Ascending aorta (tissue), 2 donors: Measurements from ENCODE around the gene RASD2. TPM values are rescaled to one million over a fixed set of nuclear protein-coding genes. Genes with fewer than 3 reads are reported as not detected.

ENCODE experiments used
- DNase-seq, 2 donors: peaks; one replicate each; pipeline ENCODE4 v3.0.0-alpha.2; 2019; ENCODE audit warnings: low spot score in 2 of 2
- H3K27ac ChIP-seq, 2 donors: fragments of 200-600 bp; sonication (generic); one replicate each; pipeline ENCODE4 v1.5.1; 2016 to 2017; ENCODE audit warnings: mild to moderate bottlenecking in 1 of 2
- H3K27me3 ChIP-seq: fragments of 200-600 bp; sonication (generic); one replicate; pipeline ENCODE4 v1.5.1; 2017
- H3K36me3 ChIP-seq, 2 donors: fragments of 200-600 bp; sonication (generic); one replicate each; pipeline ENCODE4 v1.5.1; 2016
- H3K4me1 ChIP-seq, 2 donors: fragments of 200-600 bp; sonication (generic); one replicate each; pipeline ENCODE4 v1.5.1; 2016 to 2017; ENCODE audit warnings: mild to moderate bottlenecking in 1 of 2
- H3K4me3 ChIP-seq, 2 donors: fragments of 200-600 bp; sonication (generic); one replicate each; pipeline ENCODE4 v1.5.1; 2016 to 2017; ENCODE audit warnings: mild to moderate bottlenecking in 1 of 2
- H3K9me3 ChIP-seq, 2 donors: fragments of 200-600 bp; sonication (generic); one replicate each; pipeline ENCODE4 v1.5.1; 2016
- intact Hi-C: fragments of 100-400 bp; cut with DNase I; formaldehyde crosslinking; loops from one replicate; pipeline ENCODE4 v1.15.1; 2023
- total RNA-seq: library from RNA; depleted of rRNA; stranded (reverse); fragments of >200 nt; gene quantifications from one replicate; pipeline ENCODE4 v1.1.0, GENCODE V29; 2016
- TF ChIP-seq, protein P1 (sequence below), 3 experiments: fragments of 200-600 bp in 2 of 3; fragments of 450-650 bp in 1 of 3; sonication (generic) in 2 of 3; IDR thresholded peaks; one replicate each; pipeline ENCODE4 v1.5.1; 2016 to 2019; ENCODE audit warnings: antibody characterized with exemption in 3 of 3, mild to moderate bottlenecking in 1 of 3, moderate library complexity in 1 of 3

The RASD2 gene
- total RNA-seq, 1 donor from 2014 or later: 6.6 TPM

DNA sequence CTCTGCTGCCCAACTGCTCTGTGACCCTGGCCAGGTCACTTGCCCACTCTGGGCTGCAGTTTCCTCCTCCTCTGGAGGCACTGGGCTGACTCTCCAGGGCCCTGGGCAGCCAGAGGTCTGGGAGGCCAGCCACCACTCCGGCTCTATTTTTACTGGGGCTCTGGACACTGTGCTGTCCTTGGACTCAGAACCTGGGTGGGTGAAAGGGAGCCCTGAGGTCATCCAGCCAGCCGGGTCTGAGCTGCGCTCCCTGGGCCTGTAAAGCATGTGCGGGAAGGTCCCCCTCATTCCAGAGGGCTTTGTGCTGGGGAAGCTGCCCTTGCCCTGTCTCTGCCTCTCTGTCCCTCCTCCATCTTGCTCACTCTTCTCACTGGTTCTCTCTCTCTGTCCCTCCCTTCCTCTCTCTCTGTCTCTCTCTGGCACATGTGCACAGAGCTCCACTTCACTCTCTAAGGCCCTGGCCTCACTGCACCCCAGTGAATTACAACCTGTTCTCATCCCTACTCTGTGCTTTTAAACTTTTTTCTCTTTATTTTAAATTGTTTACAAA, 51.9 kb downstream of the RASD2 start:
- DNase-seq: no peak
- Histone ChIP-seq H3K9me3 (no peaks in the 10 kb centered on the region), H3K36me3 (no peaks in the 10 kb centered on the region), H3K27me3 (no peaks in the 10 kb centered on the region), H3K4me3 (no peak overlapping the region), H3K27ac (no peak overlapping the region), H3K4me1 (no peaks in the 10 kb centered on the region)
- intact Hi-C loops: no loop called here
- TF ChIP-seq, protein P1, sequence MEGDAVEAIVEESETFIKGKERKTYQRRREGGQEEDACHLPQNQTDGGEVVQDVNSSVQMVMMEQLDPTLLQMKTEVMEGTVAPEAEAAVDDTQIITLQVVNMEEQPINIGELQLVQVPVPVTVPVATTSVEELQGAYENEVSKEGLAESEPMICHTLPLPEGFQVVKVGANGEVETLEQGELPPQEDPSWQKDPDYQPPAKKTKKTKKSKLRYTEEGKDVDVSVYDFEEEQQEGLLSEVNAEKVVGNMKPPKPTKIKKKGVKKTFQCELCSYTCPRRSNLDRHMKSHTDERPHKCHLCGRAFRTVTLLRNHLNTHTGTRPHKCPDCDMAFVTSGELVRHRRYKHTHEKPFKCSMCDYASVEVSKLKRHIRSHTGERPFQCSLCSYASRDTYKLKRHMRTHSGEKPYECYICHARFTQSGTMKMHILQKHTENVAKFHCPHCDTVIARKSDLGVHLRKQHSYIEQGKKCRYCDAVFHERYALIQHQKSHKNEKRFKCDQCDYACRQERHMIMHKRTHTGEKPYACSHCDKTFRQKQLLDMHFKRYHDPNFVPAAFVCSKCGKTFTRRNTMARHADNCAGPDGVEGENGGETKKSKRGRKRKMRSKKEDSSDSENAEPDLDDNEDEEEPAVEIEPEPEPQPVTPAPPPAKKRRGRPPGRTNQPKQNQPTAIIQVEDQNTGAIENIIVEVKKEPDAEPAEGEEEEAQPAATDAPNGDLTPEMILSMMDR (IDR thresholded peaks at IDR 0.05): no peak

DNA sequence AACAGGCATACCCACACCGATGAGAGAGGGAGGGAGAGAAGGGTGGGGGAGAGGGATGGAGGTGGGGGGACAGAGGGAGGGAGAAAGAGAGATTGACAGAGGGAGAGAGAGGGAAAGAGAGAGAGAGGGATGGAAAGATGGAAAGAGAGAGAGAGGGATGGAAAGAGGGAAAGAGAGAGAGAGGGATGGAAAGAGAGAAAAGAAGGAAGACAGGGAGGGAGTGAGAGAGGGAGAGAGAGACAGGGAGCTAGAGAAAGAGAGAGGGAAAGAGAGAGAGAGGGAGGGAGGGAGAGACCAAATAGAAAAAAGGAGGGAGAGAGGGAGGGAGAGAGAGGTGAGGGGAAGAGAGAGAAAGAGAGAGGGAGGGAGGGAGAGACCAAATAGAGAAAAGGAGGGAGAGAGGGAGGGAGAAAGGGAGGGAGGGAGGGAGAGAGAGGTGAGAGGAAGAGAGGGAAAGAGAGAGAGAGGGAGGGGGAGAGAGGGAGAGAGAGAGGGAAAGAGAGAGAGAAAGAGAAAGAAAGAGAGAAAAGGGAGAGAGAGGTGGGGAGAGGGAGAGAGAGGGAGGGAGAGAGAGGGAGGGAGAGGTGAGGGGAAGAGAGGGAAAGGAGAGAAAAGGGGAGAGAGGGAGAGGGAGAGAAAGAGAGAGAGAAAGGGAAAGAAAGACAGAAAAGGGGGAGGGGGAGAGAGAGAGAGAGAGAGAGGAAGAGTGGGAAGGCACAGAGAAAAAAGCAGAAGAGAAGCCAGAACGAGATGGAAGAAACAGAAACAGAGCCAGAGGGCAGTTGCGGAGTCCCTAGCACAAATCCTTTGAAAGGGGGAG, 52.6 kb downstream of the RASD2 start:
- H3K9me3 ChIP-seq: no peaks in the 10 kb centered on the region
- intact Hi-C loops: no loop called here
- no peaks in the 10 kb centered on the region for H3K4me1 ChIP-seq
- H3K4me3 ChIP-seq: no peak overlapping the region
- no peak overlapping the region for H3K27ac ChIP-seq
- no peak for DNase-seq
- no peaks in the 10 kb centered on the region for H3K27me3 ChIP-seq
- H3K36me3 ChIP-seq: no peaks in the 10 kb centered on the region
- TF ChIP-seq, protein P1 (IDR thresholded peaks at IDR 0.05): no peak

DNA sequence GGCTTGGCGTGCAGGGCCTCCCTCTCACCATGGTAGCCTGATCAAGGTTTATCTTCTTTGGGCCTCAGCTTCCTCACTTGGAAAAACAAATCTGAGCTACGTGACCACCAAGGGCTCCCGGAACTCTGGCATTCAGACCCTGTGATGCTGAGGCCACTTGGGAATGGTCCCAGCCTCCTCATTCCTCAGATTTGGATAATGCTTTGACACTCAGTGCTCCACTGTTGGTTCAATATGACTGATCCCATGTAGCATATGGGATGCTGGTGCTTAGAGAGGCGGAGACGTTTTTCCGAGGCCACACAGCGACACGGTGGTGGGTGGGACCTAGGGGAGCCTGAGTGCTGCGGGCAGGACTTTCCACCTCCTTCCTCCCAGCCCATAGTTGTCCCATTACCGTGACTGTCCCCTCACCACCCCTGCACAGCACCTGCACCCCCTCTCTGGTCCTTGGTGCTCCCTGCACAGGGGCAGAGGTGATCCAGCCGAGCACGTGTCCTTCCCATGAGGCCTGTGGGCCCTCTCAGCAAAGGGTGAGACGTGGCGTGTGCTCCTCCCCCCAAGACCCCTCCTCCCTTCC, 53.4 kb downstream of the RASD2 start:
- no peak overlapping the region for H3K27ac ChIP-seq

DNA sequence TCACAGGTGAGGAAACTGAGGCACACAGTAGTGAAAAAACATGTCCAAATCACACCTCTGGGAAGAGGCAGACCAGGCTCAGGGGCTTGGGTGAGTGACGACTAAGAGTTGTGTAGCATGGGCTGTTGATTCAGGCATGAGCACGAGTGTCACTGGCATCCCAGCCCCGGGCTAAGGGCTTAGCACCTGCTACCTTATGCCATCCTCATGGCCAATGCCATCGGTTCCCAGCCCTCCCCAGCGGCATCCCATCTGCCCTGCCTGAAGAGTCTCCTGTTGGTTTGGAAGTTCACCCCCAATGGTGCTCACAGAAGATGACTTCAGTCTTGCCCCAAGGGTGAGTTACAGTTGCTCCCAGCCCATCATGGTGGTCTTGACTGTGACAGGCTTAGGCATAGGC, 54.1 kb downstream of the RASD2 start:
- H3K27ac ChIP-seq: no peak overlapping the region
- H3K4me3 ChIP-seq: no peak overlapping the region
- no peak for DNase-seq
- H3K4me1 ChIP-seq: no peaks in the 10 kb centered on the region
- intact Hi-C loops: no loop called here
- no peaks in the 10 kb centered on the region for H3K9me3 ChIP-seq
- TF ChIP-seq, protein P1 (IDR thresholded peaks at IDR 0.05): no peak
- no peaks in the 10 kb centered on the region for H3K36me3 ChIP-seq
- no peaks in the 10 kb centered on the region for H3K27me3 ChIP-seq

More for the DNA sequence above, 53.4 kb downstream of the RASD2 start:
- DNase-seq: no peak
- TF ChIP-seq, protein P1 (IDR thresholded peaks at IDR 0.05): no peak
- H3K4me1 ChIP-seq: no peaks in the 10 kb centered on the region
- no peaks in the 10 kb centered on the region for H3K36me3 ChIP-seq
- intact Hi-C loops: no loop called here
- H3K27me3 ChIP-seq: no peaks in the 10 kb centered on the region
- H3K9me3 ChIP-seq: no peaks in the 10 kb centered on the region
- no peak overlapping the region for H3K4me3 ChIP-seq

DNA sequence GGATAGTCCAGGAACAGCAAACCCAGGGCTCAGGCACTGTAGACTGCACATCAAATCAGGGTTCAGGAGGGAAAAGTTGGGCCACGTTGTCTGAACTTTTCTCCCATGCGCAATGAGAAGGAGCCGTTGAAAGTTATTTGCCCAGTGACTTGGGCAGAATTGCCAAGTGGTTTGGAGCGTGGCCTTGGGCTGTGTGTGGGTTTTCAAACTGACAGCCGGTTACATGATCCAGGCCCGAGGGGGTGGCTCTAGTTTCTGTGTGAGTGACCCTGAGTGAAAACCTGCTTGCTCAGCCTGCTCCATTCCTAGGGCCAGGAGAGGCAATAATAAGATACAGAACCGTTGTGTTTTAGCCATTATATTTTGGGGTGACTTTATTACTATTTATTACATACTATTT, 56.2 kb downstream of the RASD2 start:
- intact Hi-C loops: no loop called here
- TF ChIP-seq, protein P1 (IDR thresholded peaks at IDR 0.05): no peak
- Histone ChIP-seq H3K27ac (no peak overlapping the region), H3K4me1 (no peaks in the 10 kb centered on the region), H3K27me3 (no peaks in the 10 kb centered on the region), H3K9me3 (no peaks in the 10 kb centered on the region), H3K4me3 (no peak overlapping the region), H3K36me3 (no peaks in the 10 kb centered on the region)
- no peak for DNase-seq
